Measurements from ENCODE around the gene MECP2. TPM values are rescaled to one million over a fixed set of nuclear protein-coding genes. Genes with fewer than 3 reads are reported as not detected.

Gene MECP2
- total and polyA plus RNA-seq, 2 donors (not counting 1 experiment from before 2014, with no cell fraction given): 11.5 to 24.9 TPM

- no peaks in the 10 kb centered on the region for H3K9me3 ChIP-seq (ENCODE audit: control insufficient read depth, insufficient read depth, low read depth, low read length)
- H3K4me2 ChIP-seq (ENCODE audit: extremely low read depth, insufficient read depth, low read length): no peak overlapping the region
- TF ChIP-seq EZH2 (IDR thresholded peaks at IDR 0.05; ENCODE audit: low read length, missing control alignments): no peak
- no peak for TF ChIP-seq CTCF (conservative IDR thresholded peaks at IDR 0.05 in 1 of 2, IDR thresholded peaks at IDR 0.05 in 1 of 2; ENCODE audit: low read depth in 1 of 2, low read length in 2 of 2)
- no peak overlapping the region for H3K27ac ChIP-seq (ENCODE audit: insufficient read depth, low read length)
- no peak overlapping the region for H2AFZ ChIP-seq (ENCODE audit: low read length)
- H3K4me1 ChIP-seq (ENCODE audit: control insufficient read depth, extremely low read depth, insufficient read depth, low read length): no peaks in the 10 kb centered on the region
- H3K79me2 ChIP-seq (ENCODE audit: control insufficient read depth, insufficient read depth, low read length): peaks cover 3% of the 10 kb centered on the region
- H3K9ac ChIP-seq (ENCODE audit: insufficient read depth, low read length): no peak overlapping the region
- peaks cover 6% of the 10 kb centered on the region for H3K36me3 ChIP-seq (ENCODE audit: control insufficient read depth, insufficient read depth, low read length)
- no peaks in the 10 kb centered on the region for H4K20me1 ChIP-seq (ENCODE audit: control insufficient read depth, extremely low read depth, insufficient read depth, low read length)
- H3K4me3 ChIP-seq (replicated peaks in 1 of 4; ENCODE audit: control extremely low read depth in 1 of 4, insufficient read depth in 1 of 4, low read depth in 3 of 4, low read length in 4 of 4): no peak overlapping the region
- H3K27me3 ChIP-seq (ENCODE audit: control insufficient read depth, insufficient read depth, low read length): no peaks in the 10 kb centered on the region
- DNase-seq (ENCODE audit: low read depth in 2 of 2): no peak
Measured at GRCh38 chrX:154030266-154030665, 67.3 kb downstream of the MECP2 start.

DNA sequence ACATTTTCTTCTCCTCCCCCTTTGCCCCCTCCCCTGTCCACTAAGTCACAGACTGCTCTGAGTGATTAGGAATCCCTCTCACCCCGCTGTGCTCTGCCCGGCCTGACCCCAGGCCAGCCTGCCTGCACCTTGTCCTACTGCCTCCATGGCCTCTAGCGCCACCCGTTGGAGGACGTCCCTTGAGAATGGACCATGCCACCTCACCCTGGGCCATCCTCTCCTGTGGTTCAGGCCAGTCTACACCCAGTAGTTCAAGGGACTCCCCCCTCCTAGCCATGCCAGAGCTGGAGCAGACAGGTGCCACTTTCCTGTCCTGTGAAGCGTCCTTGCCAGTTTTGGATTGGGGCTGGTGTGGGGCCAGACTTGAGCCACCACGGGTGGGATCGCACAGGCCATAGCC lies 68.1 kb downstream of the MECP2 start:
- no peaks in the 10 kb centered on the region for H3K9me3 ChIP-seq (ENCODE audit: control insufficient read depth, insufficient read depth, low read depth, low read length)
- no peak overlapping the region for H2AFZ ChIP-seq (ENCODE audit: low read length)

DNA sequence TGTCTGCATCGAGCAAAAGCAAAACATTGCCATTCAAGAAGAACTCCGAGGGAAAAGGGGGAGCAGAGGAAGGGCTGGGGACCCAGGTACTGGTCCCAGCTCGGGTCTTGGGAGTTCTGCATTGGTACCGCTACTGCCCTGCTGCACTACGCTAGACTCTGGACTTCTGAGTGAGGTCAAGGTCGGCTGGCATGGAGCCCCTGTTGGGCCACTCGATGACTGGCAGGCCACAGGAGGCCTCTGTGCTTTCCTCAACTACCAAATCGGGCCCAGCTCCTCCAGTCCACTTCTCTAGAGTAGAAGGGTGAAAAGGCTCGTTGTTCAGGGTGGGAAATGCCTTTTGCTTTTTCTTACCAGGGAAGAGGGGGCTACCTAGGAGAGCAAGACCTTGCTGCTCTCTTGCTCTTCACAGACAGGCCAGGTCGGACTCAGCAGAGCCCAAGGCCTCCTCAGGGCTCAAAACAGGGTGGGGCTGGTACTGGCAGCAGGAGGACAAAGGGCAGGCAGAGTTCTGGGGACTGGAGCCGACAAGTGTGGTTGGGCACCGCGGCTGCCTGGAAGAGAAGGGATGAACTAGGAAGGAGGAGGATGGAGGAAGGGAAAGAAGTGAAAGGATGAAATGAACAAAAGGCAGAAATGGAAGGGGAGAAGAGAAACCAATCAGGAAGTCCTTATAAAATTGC lies 68.9 kb downstream of the MECP2 start:
- H3K4me1 ChIP-seq (ENCODE audit: control insufficient read depth, extremely low read depth, insufficient read depth, low read length): peaks cover under 1% of the 10 kb centered on the region
- H3K4me3 ChIP-seq (replicated peaks in 1 of 4; ENCODE audit: control extremely low read depth in 1 of 4, insufficient read depth in 1 of 4, low read depth in 3 of 4, low read length in 4 of 4): no peak overlapping the region
- TF ChIP-seq CTCF (conservative IDR thresholded peaks at IDR 0.05 in 1 of 2, IDR thresholded peaks at IDR 0.05 in 1 of 2; ENCODE audit: low read depth in 1 of 2, low read length in 2 of 2) (no peak), EZH2 (IDR thresholded peaks at IDR 0.05; ENCODE audit: low read length, missing control alignments) (no peak)
- no peaks in the 10 kb centered on the region for H3K9me3 ChIP-seq (ENCODE audit: control insufficient read depth, insufficient read depth, low read depth, low read length)
- no peak for DNase-seq (ENCODE audit: low read depth in 2 of 2)
- H2AFZ ChIP-seq (ENCODE audit: low read length): no peak overlapping the region
- H3K9ac ChIP-seq (ENCODE audit: insufficient read depth, low read length): no peak overlapping the region
- no peaks in the 10 kb centered on the region for H3K27me3 ChIP-seq (ENCODE audit: control insufficient read depth, insufficient read depth, low read length)
- H3K79me2 ChIP-seq (ENCODE audit: control insufficient read depth, insufficient read depth, low read length): peaks cover 3% of the 10 kb centered on the region
- H3K27ac ChIP-seq (ENCODE audit: insufficient read depth, low read length): no peak overlapping the region
- peaks cover 6% of the 10 kb centered on the region for H3K36me3 ChIP-seq (ENCODE audit: control insufficient read depth, insufficient read depth, low read length)
- H3K4me2 ChIP-seq (ENCODE audit: extremely low read depth, insufficient read depth, low read length): no peak overlapping the region
- no peaks in the 10 kb centered on the region for H4K20me1 ChIP-seq (ENCODE audit: control insufficient read depth, extremely low read depth, insufficient read depth, low read length)

More for the DNA sequence above, 68.1 kb downstream of the MECP2 start:
- no peak overlapping the region for H3K27ac ChIP-seq (ENCODE audit: insufficient read depth, low read length)
- H3K4me3 ChIP-seq (replicated peaks in 1 of 4; ENCODE audit: control extremely low read depth in 1 of 4, insufficient read depth in 1 of 4, low read depth in 3 of 4, low read length in 4 of 4): no peak overlapping the region
- peaks cover 6% of the 10 kb centered on the region for H3K36me3 ChIP-seq (ENCODE audit: control insufficient read depth, insufficient read depth, low read length)
- H3K4me1 ChIP-seq (ENCODE audit: control insufficient read depth, extremely low read depth, insufficient read depth, low read length): no peaks in the 10 kb centered on the region
- no peak for DNase-seq (ENCODE audit: low read depth in 2 of 2)
- H4K20me1 ChIP-seq (ENCODE audit: control insufficient read depth, extremely low read depth, insufficient read depth, low read length): no peaks in the 10 kb centered on the region
- TF ChIP-seq CTCF (conservative IDR thresholded peaks at IDR 0.05 in 1 of 2, IDR thresholded peaks at IDR 0.05 in 1 of 2; ENCODE audit: low read depth in 1 of 2, low read length in 2 of 2) (no peak), EZH2 (IDR thresholded peaks at IDR 0.05; ENCODE audit: low read length, missing control alignments) (no peak)
- H3K79me2 ChIP-seq (ENCODE audit: control insufficient read depth, insufficient read depth, low read length): peaks cover 3% of the 10 kb centered on the region
- no peak overlapping the region for H3K4me2 ChIP-seq (ENCODE audit: extremely low read depth, insufficient read depth, low read length)
- H3K27me3 ChIP-seq (ENCODE audit: control insufficient read depth, insufficient read depth, low read length): no peaks in the 10 kb centered on the region
- H3K9ac ChIP-seq (ENCODE audit: insufficient read depth, low read length): no peak overlapping the region

Measured in fibroblast of lung (primary cell).